Midbrain (tissue), 1 donor: ENCODE results near the gene MSL3B.
"Not testable (repeated sequence)": the region's sequence is repeated elsewhere in the genome, so short reads cannot be mapped to it uniquely, and the experiment has no call there.

Experiments used
- DNase-seq: peaks from one replicate; lab custom pipeline; 2025; lab: John Stamatoyannopoulos, UW

MSL3B gene

DNA sequence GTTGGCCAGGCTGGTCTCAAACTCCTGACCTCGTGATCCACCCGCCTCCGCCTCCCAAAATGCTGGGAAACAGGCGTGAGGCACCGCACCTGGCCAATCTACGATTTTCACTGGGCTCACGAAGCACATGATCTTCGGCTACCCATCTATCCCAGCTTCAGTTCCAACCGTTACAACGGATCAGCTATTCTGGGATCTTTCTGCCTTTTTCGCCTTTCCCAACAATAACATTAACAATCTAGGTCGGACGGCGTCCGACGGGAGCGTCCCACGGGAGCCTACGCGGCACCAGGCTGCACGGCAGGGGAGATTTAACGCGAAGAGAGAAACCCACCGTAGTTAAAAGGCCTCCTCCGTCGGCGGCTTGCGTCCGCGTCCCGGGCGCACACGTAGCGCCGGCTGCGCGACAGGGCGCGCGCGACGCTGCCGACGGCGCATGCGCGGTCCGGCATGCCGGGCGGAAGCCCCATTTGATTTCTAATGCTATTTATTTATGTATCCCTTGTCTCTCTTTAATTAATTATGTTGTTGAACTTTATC, at the start of gene MSL3B:
TSS of gene MSL3B (minus strand) at position 394 of the 540 bp plus-strand sequence.
- DNase-seq: no peak

DNA sequence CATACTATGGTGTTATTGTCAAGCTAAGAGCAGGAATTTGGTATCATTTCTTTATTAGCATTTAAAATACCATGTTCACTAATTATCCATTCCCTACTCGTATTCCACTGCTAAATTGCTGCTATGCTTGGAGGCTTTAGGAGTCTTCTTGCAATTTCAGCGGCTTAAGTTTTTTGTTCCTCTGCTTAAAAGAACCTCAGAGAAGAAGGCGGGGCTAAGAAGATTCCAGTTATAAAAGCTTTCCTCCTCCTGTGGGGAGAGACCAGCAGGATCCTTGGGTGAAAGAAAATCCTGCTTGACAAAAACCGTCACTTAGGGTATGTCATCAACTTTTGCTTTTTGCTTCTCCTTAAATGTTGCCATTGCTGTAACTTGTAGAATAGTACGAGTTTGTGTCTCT, 48.9 kb upstream of the MSL3B start, which contains the start of gene TRPM8:
TSS of gene TRPM8 (plus strand) at position 258 of the 400 bp plus-strand sequence. CDS start 9,165 bp downstream, outside the sequence.
- DNase-seq: no peak

DNA sequence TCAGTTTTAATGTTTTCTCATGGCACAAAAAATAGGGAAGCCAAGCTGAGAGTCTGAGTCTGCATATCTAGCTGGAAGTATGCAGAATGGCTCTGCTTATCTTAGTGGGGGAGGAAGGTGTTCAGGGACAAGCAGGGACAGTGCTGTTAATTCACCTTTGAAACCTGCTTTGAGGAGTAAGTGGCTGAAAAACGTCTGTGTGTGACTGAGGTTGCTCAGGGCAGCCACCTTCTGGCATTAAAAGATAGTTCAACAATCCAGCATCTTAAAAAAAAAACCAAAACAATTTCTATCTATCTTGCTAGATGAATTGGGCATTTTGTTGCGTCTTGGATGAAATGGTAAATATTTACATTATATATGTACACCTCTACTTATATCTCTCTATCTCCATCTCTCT, 46.9 kb upstream of the MSL3B start:
- DNase-seq: no peak

DNA sequence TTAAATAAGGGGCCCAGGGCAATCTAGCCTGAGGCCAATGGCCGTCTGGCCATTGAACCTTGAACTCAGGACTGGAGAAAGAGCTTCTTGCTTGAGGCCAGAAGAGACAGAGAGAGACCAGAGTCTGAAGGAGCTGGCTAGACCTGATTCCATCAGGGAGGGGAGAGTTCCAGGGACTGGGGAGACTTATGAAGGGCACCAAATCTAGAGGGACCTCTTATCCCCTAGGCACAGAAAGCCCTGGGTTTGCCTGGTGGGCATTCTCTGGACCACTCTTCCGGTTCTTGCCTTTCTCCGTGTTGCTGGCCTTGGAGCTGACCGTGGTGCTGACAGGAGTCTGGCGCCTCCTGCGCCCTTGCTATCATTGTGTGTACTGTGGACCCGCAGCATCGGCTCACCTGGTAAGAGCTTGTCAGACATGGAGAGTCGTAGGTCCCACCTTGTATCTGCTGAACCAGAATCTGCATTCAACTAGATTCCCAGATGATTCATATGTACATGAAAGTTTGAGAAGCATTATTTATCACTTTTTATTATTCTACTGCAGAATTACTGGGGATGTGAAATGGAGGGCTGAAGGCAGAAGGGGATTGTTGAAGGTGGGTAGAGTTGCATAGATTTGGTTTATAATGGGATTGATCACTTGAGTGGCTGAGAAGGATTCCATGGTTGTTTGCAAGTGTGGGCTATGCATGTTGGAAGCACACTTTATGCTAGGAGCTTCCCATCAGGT, 44.7 kb upstream of the MSL3B start:
- no peak for DNase-seq

DNA sequence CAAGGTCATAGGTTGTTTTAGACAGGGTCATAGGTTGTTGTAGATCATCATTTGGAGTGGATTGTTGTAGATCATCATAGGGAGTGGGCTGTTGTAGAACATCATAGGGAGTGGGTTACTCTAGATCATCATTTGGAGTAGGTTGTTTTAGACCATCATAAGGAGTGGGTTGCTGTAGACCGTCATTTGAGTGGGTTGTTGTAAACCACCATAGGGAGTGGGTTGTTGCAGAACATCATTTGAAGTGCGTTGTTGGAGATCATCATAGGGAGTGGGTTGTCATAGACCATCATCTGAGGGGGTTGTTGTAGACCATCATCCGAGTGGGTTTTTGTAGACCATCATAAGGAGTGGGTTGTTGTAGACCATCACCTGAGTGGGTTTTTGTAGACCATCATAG, 39.4 kb upstream of the MSL3B start:
- no peak for DNase-seq

DNA sequence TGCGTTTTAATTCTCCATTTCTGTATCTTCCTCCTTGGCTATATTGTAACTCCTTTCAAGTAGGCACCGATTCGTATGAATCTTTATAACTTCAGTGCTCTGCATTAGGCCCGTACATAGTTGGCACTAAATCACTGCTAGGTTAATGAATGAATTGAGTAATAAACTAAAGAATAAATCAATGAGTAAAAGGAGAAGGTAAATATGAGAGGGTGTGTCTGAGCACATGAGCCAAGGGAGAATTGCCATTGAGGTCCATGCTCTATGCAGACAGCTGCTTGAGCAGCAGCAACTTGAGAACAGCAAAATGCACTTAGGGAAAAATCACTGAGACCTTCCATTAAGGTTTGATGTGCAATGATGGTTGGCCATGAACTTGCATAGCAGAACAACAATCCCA, 37.8 kb upstream of the MSL3B start:
- no peak for DNase-seq

DNA sequence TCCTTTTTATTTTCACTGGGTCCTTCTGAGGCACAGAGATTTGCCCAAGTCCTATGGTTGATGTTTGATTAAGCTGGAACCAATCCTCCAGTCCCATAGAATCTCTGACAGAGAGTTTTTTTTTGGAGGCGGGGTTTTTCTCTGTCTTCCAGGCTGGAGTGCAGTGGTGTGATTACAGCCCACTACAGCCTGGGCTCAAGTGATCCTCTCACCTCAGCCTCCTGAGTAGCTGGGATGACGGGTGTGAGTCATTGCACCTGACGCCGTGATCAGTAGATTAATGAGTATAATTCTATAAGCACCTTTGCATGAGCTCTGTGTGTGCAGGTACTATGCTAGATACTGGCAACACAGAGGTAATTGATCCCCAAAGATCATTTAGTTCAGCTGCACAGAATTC, 33.7 kb upstream of the MSL3B start:
- DNase-seq: no peak

DNA sequence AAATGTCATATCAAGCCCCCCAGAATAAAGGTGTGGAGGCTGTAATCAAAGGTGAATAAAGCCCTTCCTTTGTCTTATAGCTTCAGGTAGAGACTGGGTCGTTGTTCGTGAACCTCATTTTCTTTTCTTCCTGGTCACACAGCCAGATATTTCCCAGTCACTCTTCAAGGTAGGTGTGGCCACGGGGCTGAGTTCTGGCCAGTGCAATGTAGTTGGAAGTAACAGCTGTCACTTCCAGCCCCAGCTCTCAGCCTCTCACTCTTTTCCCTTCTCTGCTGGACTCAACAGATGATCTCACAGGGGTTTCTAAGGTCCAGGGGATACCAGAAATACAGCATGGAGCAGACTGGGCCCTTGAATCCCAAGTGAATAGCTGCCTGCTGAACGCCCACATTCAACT, 33.2 kb upstream of the MSL3B start:
- DNase-seq: no peak

DNA sequence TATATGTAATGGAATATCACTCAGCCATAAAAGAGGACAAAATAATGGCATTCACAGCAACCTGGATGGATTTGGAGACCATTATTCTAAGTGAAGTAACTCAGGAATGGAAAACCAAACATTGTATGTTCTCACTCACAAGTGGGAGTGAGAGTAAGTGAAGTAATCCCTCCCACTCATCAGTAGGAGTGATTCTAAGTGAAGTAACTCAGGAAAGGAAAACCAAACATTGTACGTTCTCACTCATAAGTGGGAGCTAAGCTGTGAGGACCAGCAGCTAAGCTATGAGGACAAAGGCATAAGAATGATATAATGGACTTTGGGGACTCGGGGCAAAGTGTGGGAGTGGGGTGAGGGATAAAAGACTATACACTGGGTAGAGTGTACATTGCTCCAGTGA, 28.1 kb upstream of the MSL3B start:
- not testable (repeated sequence) for DNase-seq

DNA sequence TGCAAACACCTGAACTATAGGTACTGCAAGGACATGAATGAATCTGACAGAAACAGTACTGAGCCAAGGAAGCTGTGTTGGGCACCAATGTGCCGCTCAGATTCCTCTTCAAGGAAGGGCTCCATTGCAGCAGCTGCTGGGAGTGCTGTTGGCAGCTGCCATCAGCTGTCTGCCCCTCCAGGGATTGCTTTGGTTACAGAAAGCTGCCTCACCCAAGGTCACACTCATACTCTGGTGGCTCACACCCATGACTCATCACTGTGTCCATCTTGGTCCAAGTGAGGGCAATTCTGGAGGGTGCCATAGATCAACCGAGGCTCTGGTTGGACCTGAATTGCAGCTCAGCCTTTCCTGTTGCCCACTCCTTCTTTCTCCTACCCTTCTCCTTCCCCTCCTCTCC, 24.6 kb upstream of the MSL3B start:
- no peak for DNase-seq

DNA sequence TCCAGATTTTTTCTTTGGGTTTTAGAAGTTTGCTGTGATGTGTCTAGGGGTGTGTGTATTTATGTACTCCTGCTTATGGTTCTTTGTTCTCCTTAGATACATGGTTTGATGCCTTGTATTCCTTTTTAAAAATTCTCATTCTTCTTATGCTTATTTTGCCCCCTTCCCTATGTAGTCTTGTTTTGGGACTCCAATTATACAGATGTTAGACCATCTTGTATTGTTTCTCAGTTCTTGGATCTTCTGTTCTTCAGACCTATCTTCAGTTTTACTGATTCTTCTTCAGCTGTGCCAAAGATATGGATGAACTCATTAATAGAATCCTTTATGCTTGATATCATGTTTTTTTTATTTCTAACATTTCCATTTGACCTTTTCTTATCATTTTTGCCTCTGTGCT, 14.2 kb upstream of the MSL3B start:
- DNase-seq: no peak

DNA sequence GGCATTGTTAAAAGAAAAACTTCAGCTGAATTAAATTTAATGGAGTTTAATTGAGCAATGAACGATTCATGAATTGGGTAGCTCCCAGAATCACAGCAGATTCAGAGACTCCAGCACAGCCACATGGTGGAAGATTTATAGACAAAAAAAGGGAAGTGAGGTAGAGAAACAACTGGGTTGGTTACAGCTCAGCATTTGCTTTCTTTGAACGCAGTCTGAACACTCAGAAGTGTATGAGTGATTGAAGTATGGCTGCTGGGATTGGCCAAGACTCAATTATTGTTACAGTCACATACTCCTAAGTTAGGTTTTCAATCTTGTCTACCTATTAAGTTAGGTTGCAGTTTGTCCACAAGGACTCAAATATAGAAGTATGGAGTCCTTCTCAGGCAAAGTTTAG, 3.9 kb upstream of the MSL3B start:
- not testable (repeated sequence) for DNase-seq

DNA sequence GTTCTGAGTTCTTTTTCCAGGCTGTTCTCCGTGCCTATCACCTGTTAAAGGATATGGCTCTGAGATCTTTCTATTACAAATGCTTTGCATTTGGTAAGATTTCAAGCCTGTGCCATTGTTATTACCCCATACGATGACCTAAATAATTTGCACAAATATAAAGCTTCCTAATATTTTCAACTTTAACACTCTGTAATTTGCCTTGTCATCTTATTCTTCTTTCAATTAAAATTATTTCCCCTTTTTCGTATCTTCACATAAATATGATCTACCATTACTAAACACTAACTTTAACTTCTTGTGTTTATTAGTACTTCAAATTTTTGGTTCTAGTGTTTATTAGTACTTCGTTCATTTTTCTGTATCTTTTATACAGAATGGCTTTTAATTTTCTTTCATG, 3.2 kb upstream of the MSL3B start:
- DNase-seq: no peak

DNA sequence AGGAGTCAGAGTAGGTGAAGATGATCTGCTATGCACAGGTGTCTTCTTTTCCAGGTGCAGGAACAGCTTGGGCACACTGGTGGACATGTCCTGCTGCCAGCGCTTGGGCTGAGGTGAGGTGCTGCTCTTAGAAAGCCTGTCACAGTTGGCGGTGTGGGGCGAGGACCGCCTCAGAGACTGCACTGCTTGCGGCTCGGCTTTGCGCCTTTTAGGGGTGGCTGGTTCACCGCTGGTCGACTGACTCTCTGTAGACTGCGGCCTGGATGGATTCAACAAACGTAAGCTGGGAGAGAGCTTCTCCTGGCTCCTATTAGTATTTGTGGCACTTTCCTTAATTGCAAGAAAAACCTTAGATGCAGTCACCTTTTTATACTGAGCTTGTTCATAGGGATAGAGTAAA, 1.7 kb downstream of the MSL3B start:
- no peak for DNase-seq

DNA sequence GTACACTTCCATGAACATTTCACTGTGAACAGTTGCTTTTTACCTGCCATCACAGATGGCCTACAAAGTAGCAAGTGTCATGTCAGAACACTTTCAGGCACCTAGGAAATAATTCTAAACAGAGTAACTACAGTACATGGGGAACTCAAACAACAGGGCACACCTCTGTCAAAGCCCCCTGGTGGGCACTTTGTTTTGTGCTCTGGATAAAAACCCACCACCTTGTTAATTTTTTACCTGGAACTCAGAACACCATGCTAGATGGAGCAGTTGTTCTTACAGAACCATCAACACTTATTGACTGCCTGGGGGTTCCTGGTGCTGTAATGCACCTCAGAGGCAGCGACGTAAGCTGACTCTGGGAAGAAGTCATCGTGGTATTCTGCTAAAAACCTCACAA, 2.3 kb downstream of the MSL3B start:
- DNase-seq: no peak

DNA sequence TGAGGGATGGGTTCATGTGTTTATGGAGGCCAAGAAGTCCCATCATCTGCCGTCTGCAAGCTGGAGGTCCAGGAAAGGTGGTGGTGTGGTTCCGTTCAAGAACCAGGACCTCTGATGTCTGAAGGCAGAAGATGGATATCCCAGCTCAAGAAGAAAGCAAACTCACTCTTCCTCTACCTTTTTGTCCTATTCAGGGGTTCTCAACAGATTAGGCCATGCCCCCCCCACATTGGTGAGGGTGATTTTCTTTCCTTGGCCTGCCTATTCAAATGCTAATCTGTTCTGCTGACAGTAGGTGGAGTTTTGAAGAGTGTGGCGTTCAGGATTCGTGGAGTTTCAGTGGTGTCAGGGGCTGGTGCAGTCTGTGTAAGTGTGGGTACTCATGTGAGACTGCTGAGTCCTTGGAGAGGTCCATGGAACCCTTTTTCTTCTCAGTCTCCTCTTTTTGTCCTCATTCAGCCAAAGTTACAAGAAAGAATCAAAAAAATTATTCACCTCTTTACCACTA, 5.9 kb downstream of the MSL3B start:
- no peak for DNase-seq

DNA sequence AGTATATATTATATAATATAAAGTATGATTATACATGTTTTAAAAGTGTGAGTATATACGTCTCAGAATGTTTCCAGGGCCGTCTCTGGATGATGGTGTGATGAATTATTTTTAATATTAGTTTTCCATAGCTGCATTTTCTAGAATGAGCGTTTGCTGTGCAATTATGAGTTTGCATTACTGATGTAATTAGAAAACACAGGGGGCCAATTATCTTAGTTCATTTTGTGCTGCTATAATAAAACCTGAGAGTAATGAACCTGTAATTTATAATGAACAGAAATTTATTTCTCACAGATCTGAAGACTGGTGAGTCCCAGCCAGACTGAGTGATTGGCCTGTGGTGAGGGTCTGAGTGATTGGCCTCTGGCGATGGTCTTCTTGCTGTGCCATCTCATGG, 9.9 kb downstream of the MSL3B start:
- no peak for DNase-seq

DNA sequence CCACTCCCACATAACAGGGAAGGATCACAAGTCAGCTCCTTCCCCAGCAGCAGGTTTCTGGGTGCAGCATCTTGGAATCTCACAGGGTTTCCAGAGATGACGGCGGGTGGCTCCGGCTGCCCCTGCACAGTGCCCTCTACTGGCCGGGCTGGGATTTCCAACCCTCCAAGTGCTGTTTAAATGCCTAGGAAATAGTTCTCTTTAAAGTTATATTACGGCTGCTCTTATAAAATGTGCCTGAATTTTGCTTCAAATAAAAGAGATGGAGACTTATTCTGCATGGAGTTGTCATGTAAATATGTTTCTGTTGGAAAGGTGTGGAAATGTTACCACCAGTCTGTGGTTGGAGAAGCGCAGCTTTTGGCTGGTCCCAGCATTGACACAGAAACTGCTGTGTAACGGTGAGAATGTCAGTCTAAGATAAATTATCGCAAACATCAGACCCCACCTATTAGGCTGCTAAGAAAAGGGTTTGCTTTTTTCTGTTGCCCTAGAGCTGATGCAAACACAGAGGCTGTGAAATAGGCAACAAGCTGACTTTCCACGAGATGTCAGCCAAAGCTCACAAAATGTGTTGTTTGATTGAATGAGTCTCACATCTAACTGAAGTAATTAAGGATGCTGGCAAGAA, 10.6 kb downstream of the MSL3B start:
- no peak for DNase-seq

DNA sequence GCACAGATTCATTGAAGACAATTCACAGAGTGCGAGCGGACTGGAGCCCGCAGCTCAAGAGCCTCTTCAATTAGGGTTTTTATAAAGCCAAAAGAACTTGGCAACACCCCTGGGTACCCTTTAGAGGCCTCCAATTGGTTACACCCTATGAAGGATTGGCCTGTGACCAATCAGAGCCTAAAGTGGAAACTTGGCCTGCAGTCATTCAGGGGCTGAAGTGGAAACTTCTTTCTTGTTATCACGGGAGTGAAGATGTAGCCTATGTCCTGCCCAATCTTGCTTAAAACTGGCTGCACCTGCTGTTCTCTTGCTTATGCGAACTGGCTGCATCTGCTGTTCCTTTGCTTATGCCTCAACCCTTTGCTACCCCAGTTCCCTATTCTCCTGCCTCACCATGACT, 12.0 kb downstream of the MSL3B start:
- DNase-seq: no peak

DNA sequence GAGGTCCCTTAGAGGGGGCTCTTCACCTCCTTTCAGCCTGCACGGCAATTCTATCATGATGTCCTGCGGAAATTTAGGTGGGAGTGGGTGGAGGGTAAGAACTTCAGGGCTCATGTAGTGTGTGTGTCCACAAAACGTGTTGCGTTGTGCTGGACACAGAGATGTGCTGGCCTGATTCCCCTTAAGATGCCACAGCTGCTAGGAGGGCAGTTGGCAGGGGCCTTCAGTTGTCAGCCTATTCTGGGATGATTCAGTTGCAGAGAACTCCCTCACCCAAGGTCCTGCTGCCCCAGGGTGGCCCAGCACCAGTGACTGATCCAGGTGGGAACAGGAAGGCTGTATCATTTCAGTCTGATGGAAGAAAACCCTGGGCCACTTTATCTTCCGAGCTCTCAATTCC, 12.8 kb downstream of the MSL3B start:
- DNase-seq: no peak

DNA sequence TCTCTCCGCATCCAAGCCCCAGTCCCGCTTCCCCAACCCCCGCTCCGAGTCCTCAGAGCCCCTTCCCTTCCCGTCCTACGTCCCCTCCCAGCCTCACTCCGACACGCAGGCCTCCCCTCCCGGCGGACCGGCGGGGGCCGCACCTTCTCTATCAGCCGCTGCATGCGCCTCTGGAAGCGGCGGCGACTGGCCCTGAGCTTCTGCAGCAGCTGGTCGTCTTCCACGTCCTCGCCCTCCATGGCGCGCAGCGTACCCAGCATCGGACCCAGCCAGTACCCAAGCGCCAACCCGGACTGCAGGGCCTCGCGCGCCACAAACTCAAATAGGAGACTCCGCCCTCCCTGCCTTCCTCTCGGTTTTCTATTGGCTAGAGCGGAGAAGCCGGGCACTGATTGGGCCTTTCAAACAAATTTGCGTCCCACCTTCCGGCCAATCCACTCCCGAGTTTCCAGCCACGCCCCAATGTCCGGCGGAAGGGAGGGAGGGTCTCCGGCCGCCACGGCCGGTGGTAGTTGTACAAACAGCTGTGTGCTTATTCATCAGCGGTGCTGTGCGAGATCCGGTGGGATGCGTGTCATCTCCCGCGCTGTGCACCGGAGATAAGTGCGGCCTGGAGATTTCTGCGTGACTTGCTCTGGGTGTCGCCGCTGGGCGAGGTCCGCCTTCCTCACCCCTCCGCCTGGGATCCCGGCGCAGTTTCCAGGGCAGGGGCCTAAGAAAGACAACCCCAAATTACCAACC, 13.8 kb downstream of the MSL3B start, which contains the start of gene HJURP:
TSS of gene HJURP (minus strand) at position 295 of the 741 bp plus-strand sequence. CDS start at position 260, 35 bp downstream.
- peak; percentile 96 for DNase-seq

DNA sequence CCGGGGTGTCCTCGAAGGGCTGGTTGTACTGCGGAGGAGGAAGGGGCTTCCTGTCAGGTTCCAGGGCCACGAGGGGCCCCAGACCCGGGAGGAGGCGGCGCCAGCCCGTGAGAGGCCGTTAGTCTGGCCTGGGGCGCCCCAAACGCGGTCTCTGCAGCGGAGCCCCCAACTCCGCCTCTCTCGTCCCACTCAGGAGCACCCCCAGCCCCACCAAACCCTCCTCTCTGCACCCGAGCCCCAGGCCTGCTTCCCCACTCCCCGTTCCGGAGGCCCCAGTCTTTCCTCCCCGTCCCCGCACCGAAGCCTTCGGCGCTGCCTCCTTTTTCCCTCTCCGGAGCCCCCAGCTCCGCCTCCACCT, 14.3 kb downstream of the MSL3B start:
- DNase-seq: no peak

DNA sequence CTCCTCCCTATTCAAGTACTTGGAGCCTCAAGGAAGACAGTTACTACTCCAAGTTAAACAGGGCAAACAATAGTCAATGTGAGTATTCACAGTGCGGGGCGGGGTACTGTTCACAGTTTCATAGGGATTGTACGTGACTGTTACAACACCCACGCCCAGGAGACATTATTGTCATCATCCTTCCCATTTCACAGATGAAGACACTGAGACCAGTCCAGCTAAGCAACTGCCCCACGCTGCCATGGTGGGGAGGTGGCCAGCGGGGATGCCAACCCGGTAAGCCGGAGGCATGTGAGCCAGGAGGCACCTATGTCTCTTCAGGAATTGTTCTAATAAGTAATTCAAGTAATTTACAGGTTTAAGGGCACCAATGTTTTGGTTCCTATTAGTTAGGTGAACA, 14.8 kb downstream of the MSL3B start:
- DNase-seq: no peak
